ENCODE data around the gene PRDM15. TPM values are rescaled to one million over a fixed set of nuclear protein-coding genes. Genes with fewer than 3 reads are reported as not detected.

PRDM15 gene
- total RNA-seq, 2 experiments from 2014 or later = 19.7 to 30.2 TPM

GRCh38 chr21:41850085-41850484 lies 29.1 kb downstream of the PRDM15 start:
- Histone ChIP-seq H3K79me2 (ENCODE audit: insufficient read depth, low read depth, low read length) (no peaks in the 10 kb centered on the region), H3K4me1 (ENCODE audit: insufficient read depth, low read length, poor library complexity, severe bottlenecking) (peaks cover 10% of the 10 kb centered on the region), H2AFZ (ENCODE audit: low read length) (no peak overlapping the region), H3K9me3 (ENCODE audit: low read length) (no peaks in the 10 kb centered on the region), H3K36me3 (ENCODE audit: insufficient read depth, low read length) (peaks cover 83% of the 10 kb centered on the region), H3K4me3 (ENCODE audit: low read depth, low read length, poor library complexity, severe bottlenecking) (no peak overlapping the region), H3K9me2 (ENCODE audit: insufficient read depth, low read length) (no peaks in the 10 kb centered on the region), H3K27ac (ENCODE audit: low read depth, low read length, poor library complexity, severe bottlenecking) (no peak overlapping the region), H3K4me2 (ENCODE audit: low read length) (no peak overlapping the region), H4K20me1 (ENCODE audit: insufficient read depth, low read length) (no peaks in the 10 kb centered on the region)
- DNase-seq (ENCODE audit: low spot score) = no peak
- TF ChIP-seq EZH2phosphoT487 (IDR thresholded peaks at IDR 0.05; ENCODE audit: borderline replicate concordance, low read depth, low read length) = no peak
- no peak for TF ChIP-seq CTCF (conservative IDR thresholded peaks at IDR 0.05; ENCODE audit: low read length)
- no TSS peak for BruUV-seq (replicated peaks)
- ChIA-PET POLR2A (no interaction called here), CTCF (ENCODE audit: unreplicated experiment) (interaction anchor here (0.6 kb wide), 1 partner anchor 255 kb away, joined by 7 read pairs; no protein-coding TSS in a partner anchor)
- intact Hi-C loops (cut with micrococcal nuclease; ENCODE audit: unreplicated experiment) = no loop called here

GRCh38 chr21:41848958-41849580 lies 30.1 kb downstream of the PRDM15 start:
- Histone ChIP-seq H3K4me3 (ENCODE audit: low read depth, low read length, poor library complexity, severe bottlenecking) (no peak overlapping the region), H3K9me2 (ENCODE audit: insufficient read depth, low read length) (no peaks in the 10 kb centered on the region), H2AFZ (ENCODE audit: low read length) (no peak overlapping the region), H3K36me3 (ENCODE audit: insufficient read depth, low read length) (peaks cover 73% of the 10 kb centered on the region), H3K27ac (ENCODE audit: low read depth, low read length, poor library complexity, severe bottlenecking) (no peak overlapping the region), H3K4me2 (ENCODE audit: low read length) (no peak overlapping the region), H4K20me1 (ENCODE audit: insufficient read depth, low read length) (no peaks in the 10 kb centered on the region), H3K4me1 (ENCODE audit: insufficient read depth, low read length, poor library complexity, severe bottlenecking) (peaks cover 18% of the 10 kb centered on the region), H3K9me3 (ENCODE audit: low read length) (no peaks in the 10 kb centered on the region), H3K79me2 (ENCODE audit: insufficient read depth, low read depth, low read length) (no peaks in the 10 kb centered on the region)
- no peak for TF ChIP-seq CTCF (conservative IDR thresholded peaks at IDR 0.05; ENCODE audit: low read length)
- TF ChIP-seq EZH2phosphoT487 (IDR thresholded peaks at IDR 0.05; ENCODE audit: borderline replicate concordance, low read depth, low read length) = no peak
- BruUV-seq (replicated peaks) = no TSS peak
- no peak for DNase-seq (ENCODE audit: low spot score)
- ChIA-PET CTCF (ENCODE audit: unreplicated experiment) (interaction anchor here (0.7 kb wide), 1 partner anchor 11 kb away, joined by 3 read pairs; no protein-coding TSS in a partner anchor), POLR2A (no interaction called here)
- intact Hi-C loops (cut with micrococcal nuclease; ENCODE audit: unreplicated experiment) = no loop called here

GRCh38 chr21:41848533-41848932 lies 30.6 kb downstream of the PRDM15 start:
- no peak for TF ChIP-seq EZH2phosphoT487 (IDR thresholded peaks at IDR 0.05; ENCODE audit: borderline replicate concordance, low read depth, low read length)

More at GRCh38 chr21:41848533-41848932, 30.6 kb downstream of the PRDM15 start:
- BruUV-seq (replicated peaks) = no TSS peak
- Histone ChIP-seq H2AFZ (ENCODE audit: low read length) (no peak overlapping the region), H3K9me3 (ENCODE audit: low read length) (no peaks in the 10 kb centered on the region), H3K27ac (ENCODE audit: low read depth, low read length, poor library complexity, severe bottlenecking) (no peak overlapping the region), H3K79me2 (ENCODE audit: insufficient read depth, low read depth, low read length) (no peaks in the 10 kb centered on the region), H3K36me3 (ENCODE audit: insufficient read depth, low read length) (peaks cover 71% of the 10 kb centered on the region), H3K9me2 (ENCODE audit: insufficient read depth, low read length) (no peaks in the 10 kb centered on the region), H4K20me1 (ENCODE audit: insufficient read depth, low read length) (no peaks in the 10 kb centered on the region), H3K4me1 (ENCODE audit: insufficient read depth, low read length, poor library complexity, severe bottlenecking) (peaks cover 24% of the 10 kb centered on the region), H3K4me2 (ENCODE audit: low read length) (no peak overlapping the region), H3K4me3 (ENCODE audit: low read depth, low read length, poor library complexity, severe bottlenecking) (no peak overlapping the region)
- no peak for DNase-seq (ENCODE audit: low spot score)
- ChIA-PET POLR2A (interaction anchor here (0.6 kb wide), 1 partner anchor 12 kb away, joined by 3 read pairs; no protein-coding TSS in a partner anchor), CTCF (ENCODE audit: unreplicated experiment) (interaction anchor here (0.7 kb wide), 1 partner anchor 11 kb away, joined by 3 read pairs; no protein-coding TSS in a partner anchor)
- intact Hi-C loops (cut with micrococcal nuclease; ENCODE audit: unreplicated experiment) = no loop called here
